SK-N-SH treated with all-trans-retinoic acid at 6 μM for 48 hours (cell line): ENCODE measurements around the gene CDC42.

Source experiments
- CSDC2 ChIP-seq: fragments of 250-450 bp; sonication (Bioruptor Pico); IDR thresholded peaks from 2 replicates; pipeline ENCODE4 v1.5.0; 2020; ENCODE audit warnings: mild to moderate bottlenecking, moderate library complexity
- GLIS3 ChIP-seq: fragments of 250-450 bp; sonication (Bioruptor Pico); IDR thresholded peaks from 2 replicates; pipeline ENCODE4 v1.5.0; 2020; ENCODE audit warnings: mild to moderate bottlenecking, moderate library complexity
- ISL1 ChIP-seq: fragments of 250-450 bp; sonication (Bioruptor Pico); IDR thresholded peaks from 2 replicates; pipeline ENCODE4 v2.1.2; 2022; ENCODE audit warnings: mild to moderate bottlenecking, moderate library complexity
- SNAI2 ChIP-seq: fragments of 250-450 bp; sonication (Bioruptor Pico); IDR thresholded peaks from 2 replicates; pipeline ENCODE4 v1.5.0; 2020; ENCODE audit warnings: mild to moderate bottlenecking, moderate library complexity
- TSHZ2 ChIP-seq: fragments of 250-450 bp; sonication (Bioruptor Pico); IDR thresholded peaks from 2 replicates; pipeline ENCODE4 v1.5.0; 2020; ENCODE audit warnings: mild to moderate bottlenecking, moderate library complexity
- ZFP3 ChIP-seq: fragments of 250-450 bp; sonication (Bioruptor Pico); IDR thresholded peaks from 2 replicates; pipeline ENCODE4 v1.5.0; 2020; ENCODE audit warnings: mild to moderate bottlenecking, moderate library complexity
- ZFP30 ChIP-seq: fragments of 450-650 bp; formaldehyde crosslinking; IDR thresholded peaks from 2 replicates; pipeline ENCODE4 v1.5.0; 2022; ENCODE audit warnings: mild to moderate bottlenecking, moderate library complexity
- ZNF565 ChIP-seq: fragments of 450-650 bp; formaldehyde crosslinking; conservative IDR thresholded peaks from 2 replicates; pipeline ENCODE4 v1.5.0; 2020; ENCODE audit warnings: low read depth, mild to moderate bottlenecking, moderate library complexity
- ZNF8 ChIP-seq: fragments of 450-650 bp; formaldehyde crosslinking; IDR thresholded peaks from 2 replicates; pipeline ENCODE4 v1.5.0; 2020; ENCODE audit warnings: mild to moderate bottlenecking, moderate library complexity
- TF ChIP-seq, protein P1 (sequence below): fragments of 250-450 bp; sonication (Bioruptor Pico); IDR thresholded peaks from 2 replicates; pipeline ENCODE4 v1.8.0; 2020; ENCODE audit warnings: mild to moderate bottlenecking, moderate library complexity, borderline replicate concordance
- TF ChIP-seq, protein P2 (sequence below): fragments of 250-450 bp; sonication (Bioruptor Pico); IDR thresholded peaks from 2 replicates; pipeline ENCODE4 v1.5.1; 2020; ENCODE audit warnings: low read depth, mild to moderate bottlenecking, moderate library complexity

- no peak for TF ChIP-seq SNAI2 (CRISPR knock-in tag)
- no peak for TF ChIP-seq CSDC2 (CRISPR knock-in tag)
- no peak for TF ChIP-seq GLIS3
- TF ChIP-seq ZFP3 (CRISPR knock-in tag), result no peak
- TF ChIP-seq, protein P1, sequence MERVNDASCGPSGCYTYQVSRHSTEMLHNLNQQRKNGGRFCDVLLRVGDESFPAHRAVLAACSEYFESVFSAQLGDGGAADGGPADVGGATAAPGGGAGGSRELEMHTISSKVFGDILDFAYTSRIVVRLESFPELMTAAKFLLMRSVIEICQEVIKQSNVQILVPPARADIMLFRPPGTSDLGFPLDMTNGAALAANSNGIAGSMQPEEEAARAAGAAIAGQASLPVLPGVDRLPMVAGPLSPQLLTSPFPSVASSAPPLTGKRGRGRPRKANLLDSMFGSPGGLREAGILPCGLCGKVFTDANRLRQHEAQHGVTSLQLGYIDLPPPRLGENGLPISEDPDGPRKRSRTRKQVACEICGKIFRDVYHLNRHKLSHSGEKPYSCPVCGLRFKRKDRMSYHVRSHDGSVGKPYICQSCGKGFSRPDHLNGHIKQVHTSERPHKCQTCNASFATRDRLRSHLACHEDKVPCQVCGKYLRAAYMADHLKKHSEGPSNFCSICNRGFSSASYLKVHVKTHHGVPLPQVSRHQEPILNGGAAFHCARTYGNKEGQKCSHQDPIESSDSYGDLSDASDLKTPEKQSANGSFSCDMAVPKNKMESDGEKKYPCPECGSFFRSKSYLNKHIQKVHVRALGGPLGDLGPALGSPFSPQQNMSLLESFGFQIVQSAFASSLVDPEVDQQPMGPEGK (CRISPR knock-in tag), result no peak
- TF ChIP-seq ZFP30 (CRISPR knock-in tag), result no peak
- no peak for TF ChIP-seq ZNF565 (CRISPR knock-in tag)
- no peak for TF ChIP-seq TSHZ2 (CRISPR knock-in tag)
- TF ChIP-seq ISL1, result no peak
- TF ChIP-seq ZNF8, result no peak
- TF ChIP-seq, protein P2, sequence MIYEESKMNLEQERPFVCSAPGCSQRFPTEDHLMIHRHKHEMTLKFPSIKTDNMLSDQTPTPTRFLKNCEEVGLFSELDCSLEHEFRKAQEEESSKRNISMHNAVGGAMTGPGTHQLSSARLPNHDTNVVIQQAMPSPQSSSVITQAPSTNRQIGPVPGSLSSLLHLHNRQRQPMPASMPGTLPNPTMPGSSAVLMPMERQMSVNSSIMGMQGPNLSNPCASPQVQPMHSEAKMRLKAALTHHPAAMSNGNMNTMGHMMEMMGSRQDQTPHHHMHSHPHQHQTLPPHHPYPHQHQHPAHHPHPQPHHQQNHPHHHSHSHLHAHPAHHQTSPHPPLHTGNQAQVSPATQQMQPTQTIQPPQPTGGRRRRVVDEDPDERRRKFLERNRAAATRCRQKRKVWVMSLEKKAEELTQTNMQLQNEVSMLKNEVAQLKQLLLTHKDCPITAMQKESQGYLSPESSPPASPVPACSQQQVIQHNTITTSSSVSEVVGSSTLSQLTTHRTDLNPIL (CRISPR knock-in tag), result no peak
Measured at GRCh38 chr1:22119626-22120468, 67.3 kb downstream of the CDC42 start.
